HCT116 (cell line): ENCODE data around the gene RASGEF1C.

Experiments used
- CTCF ChIP-seq, 3 experiments: fragments of 200-600 bp in 1 of 3; sonication (generic) in 1 of 3; IDR thresholded peaks in 2 of 3; conservative IDR thresholded peaks in 1 of 3; 2 replicates each; pipeline ENCODE4 v1.5.1; 2012 to 2017; ENCODE audit warnings: low read depth in 2 of 3, low read length in 2 of 3, antibody characterized with exemption in 1 of 3, borderline replicate concordance in 1 of 3, control low read depth in 1 of 3, mild to moderate bottlenecking in 1 of 3, mixed read lengths in 1 of 3, mixed run types in 1 of 3, moderate library complexity in 1 of 3; ENCODE audit not compliant: insufficient read depth in 1 of 3
- EZH2 ChIP-seq: fragments of 200-600 bp; sonication (generic); IDR thresholded peaks from 2 replicates; pipeline ENCODE4 v1.6.1; 2017; ENCODE audit warnings: antibody characterized with exemption, mixed run types
- MAX ChIP-seq: IDR thresholded peaks from 2 replicates; pipeline ENCODE4 v1.6.1; 2012
- POLR2AphosphoS5 ChIP-seq: IDR thresholded peaks from 2 replicates; pipeline ENCODE4 v1.6.1; 2011; ENCODE audit warnings: mild to moderate bottlenecking, low read depth, low read length, moderate library complexity
- SP1 ChIP-seq: IDR thresholded peaks from 2 replicates; pipeline ENCODE4 v1.6.1; 2012; ENCODE audit warnings: low read depth
- YY1 ChIP-seq: IDR thresholded peaks from 2 replicates; pipeline ENCODE4 v1.6.1; 2011; ENCODE audit warnings: low read length, low read depth, moderate library complexity, mild to moderate bottlenecking; ENCODE audit not compliant: insufficient replicate concordance; ENCODE audit errors: extremely low read depth
- ZFX ChIP-seq: fragments of 450-650 bp; IDR thresholded peaks from 2 replicates; pipeline ENCODE4 v1.6.1; 2017

- TF ChIP-seq CTCF (IDR thresholded peaks at IDR 0.05 in 2 of 3, conservative IDR thresholded peaks at IDR 0.05 in 1 of 3; ENCODE audit: borderline replicate concordance in 1 of 3, insufficient read depth in 1 of 3, low read depth in 2 of 3, low read length in 2 of 3) (no peak), SP1 (no peak), EZH2 (no peak), YY1 (no peak), POLR2AphosphoS5 (no peak), MAX (no peak), ZFX (no peak)
Observed at GRCh38 chr5:180141068-180141660, 67.8 kb downstream of the RASGEF1C start.
